ENCODE measurements around the gene ZNF625.

ZNF625 gene

DNA sequence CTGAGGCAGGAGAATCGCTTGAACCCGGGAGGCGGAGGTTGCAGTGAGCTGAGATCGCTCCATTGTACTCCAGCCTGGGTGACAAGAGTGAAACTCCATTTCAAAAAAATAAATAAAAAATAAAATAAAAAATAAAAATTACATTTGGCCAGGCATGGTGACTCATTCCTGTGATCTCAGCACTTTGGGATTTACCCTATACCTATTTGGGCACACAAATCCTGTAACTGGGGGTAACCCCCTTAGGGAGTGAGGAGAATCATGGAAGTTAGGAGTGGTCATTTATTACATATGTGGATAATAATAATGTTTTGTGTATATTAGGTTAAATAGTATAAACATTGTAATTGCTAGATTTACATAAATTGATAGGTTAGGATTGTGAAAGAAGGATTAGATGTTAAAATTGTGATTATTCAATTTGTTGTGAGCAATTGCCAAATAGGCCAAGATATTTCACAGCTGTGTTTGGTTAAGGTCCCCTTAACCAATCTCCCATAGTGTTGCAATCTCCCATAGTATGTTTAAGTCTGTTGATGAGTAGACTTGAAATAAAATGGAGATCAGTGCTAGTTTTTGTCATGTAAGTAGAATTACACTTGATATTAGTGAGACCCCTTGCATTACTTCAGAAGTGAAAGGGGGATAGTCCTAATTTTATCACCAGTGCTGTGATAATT is 61.3 kb downstream of the ZNF625 start:
- Histone ChIP-seq H3K4me1 (ENCODE audit: insufficient read depth, low read length, severe bottlenecking) (no peaks in the 10 kb centered on the region), H3K9me2 (ENCODE audit: low read depth, low read length) (no peaks in the 10 kb centered on the region), H3K79me2 (ENCODE audit: insufficient read depth, low read length) (no peaks in the 10 kb centered on the region), H3K4me2 (ENCODE audit: low read length) (no peak overlapping the region), H3K4me3 (ENCODE audit: low read depth, low read length, poor library complexity, severe bottlenecking) (no peak overlapping the region), H3K27me3 (ENCODE audit: insufficient read depth, low read length) (no peaks in the 10 kb centered on the region), H3F3A (ENCODE audit: insufficient read depth, low read length) (no peaks in the 10 kb centered on the region), H4K20me1 (ENCODE audit: insufficient read depth, low read length) (no peaks in the 10 kb centered on the region), H2AFZ (ENCODE audit: low read length) (no peak overlapping the region), H3K9me3 (ENCODE audit: low read length) (no peaks in the 10 kb centered on the region), H3K27ac (ENCODE audit: low read depth, low read length, poor library complexity, severe bottlenecking) (no peak overlapping the region), H3K9ac (ENCODE audit: low read length) (no peak overlapping the region), H3K36me3 (ENCODE audit: insufficient read depth, low read length) (no peaks in the 10 kb centered on the region)
- TF ChIP-seq EZH2 (IDR thresholded peaks at IDR 0.05; ENCODE audit: borderline replicate concordance, low read length) = no peak
- TF ChIP-seq, protein P1, sequence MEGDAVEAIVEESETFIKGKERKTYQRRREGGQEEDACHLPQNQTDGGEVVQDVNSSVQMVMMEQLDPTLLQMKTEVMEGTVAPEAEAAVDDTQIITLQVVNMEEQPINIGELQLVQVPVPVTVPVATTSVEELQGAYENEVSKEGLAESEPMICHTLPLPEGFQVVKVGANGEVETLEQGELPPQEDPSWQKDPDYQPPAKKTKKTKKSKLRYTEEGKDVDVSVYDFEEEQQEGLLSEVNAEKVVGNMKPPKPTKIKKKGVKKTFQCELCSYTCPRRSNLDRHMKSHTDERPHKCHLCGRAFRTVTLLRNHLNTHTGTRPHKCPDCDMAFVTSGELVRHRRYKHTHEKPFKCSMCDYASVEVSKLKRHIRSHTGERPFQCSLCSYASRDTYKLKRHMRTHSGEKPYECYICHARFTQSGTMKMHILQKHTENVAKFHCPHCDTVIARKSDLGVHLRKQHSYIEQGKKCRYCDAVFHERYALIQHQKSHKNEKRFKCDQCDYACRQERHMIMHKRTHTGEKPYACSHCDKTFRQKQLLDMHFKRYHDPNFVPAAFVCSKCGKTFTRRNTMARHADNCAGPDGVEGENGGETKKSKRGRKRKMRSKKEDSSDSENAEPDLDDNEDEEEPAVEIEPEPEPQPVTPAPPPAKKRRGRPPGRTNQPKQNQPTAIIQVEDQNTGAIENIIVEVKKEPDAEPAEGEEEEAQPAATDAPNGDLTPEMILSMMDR (IDR thresholded peaks at IDR 0.05; ENCODE audit: low read length) = no peak
